IMR-90 (cell line): ENCODE results near the gene METTL24. TPM values are rescaled to one million over a fixed set of nuclear protein-coding genes. Genes with fewer than 3 reads are reported as not detected.

Experiments used
- ATAC-seq: fragments of 200-7000 bp; cut with Tn5 transposase; 2 replicates; pipeline ENCODE4 v1.9.1; 2020; ENCODE audit warnings: low read depth, mild to moderate bottlenecking, moderate library complexity
- BruUV-seq: library from RNA; stranded (reverse); fragments of 400-500 nt; replicated peaks from 2 replicates; lab custom pipeline; 2021; lab: Mats Ljungman, UMichigan
- CTCF ChIA-PET: fragments of 300-600 bp; formaldehyde crosslinking; extraction: SDS; loops from one replicate; lab custom pipeline; 2021; ENCODE audit warnings: antibody characterized with exemption; lab: Yijun Ruan, JAX
- POLR2A ChIA-PET: fragments of 300-600 bp; sonication (Branson Sonifier 250); formaldehyde crosslinking; loops from one replicate; lab custom pipeline; 2022; ENCODE audit warnings: antibody characterized with exemption; ENCODE audit not compliant: unreplicated experiment; lab: Charles Lee
- DNase-seq: peaks from one replicate; pipeline ENCODE4 v3.0.0; 2013
- H2AFZ ChIP-seq: replicated peaks from 2 replicates; pipeline ENCODE3; 2013; ENCODE audit warnings: low read length, mild to moderate bottlenecking; ENCODE audit not compliant: poor library complexity
- H2AK5ac ChIP-seq: 2 replicates; pipeline ENCODE4 v1.6.1; 2013; ENCODE audit warnings: low read depth, low read length, inconsistent platforms
- H2AK9ac ChIP-seq: replicated peaks from 2 replicates; pipeline ENCODE3; 2013; ENCODE audit warnings: mild to moderate bottlenecking, low read depth, low read length, moderate library complexity; ENCODE audit not compliant: poor library complexity
- H2BK120ac ChIP-seq: 2 replicates; pipeline ENCODE4 v1.6.1; 2013; ENCODE audit warnings: low read depth, low read length, inconsistent platforms
- H2BK15ac ChIP-seq: 3 replicates; pipeline ENCODE4 v1.6.1; 2013; ENCODE audit warnings: low read depth, low read length, inconsistent platforms
- H2BK20ac ChIP-seq: 2 replicates; pipeline ENCODE4 v1.6.1; 2013; ENCODE audit warnings: low read depth, mild to moderate bottlenecking, inconsistent platforms, low read length, moderate library complexity
- H2BK5ac ChIP-seq: 2 replicates; pipeline ENCODE4 v1.6.1; 2013; ENCODE audit warnings: mild to moderate bottlenecking, low read depth, low read length, inconsistent platforms; ENCODE audit not compliant: poor library complexity, severe bottlenecking
- H3K14ac ChIP-seq: replicated peaks from 2 replicates; pipeline ENCODE4 v1.6.1; 2013; ENCODE audit warnings: low read depth, low read length, inconsistent platforms
- H3K18ac ChIP-seq: 2 replicates; pipeline ENCODE4 v1.6.1; 2013; ENCODE audit warnings: low read depth, low read length, control low read depth
- H3K23ac ChIP-seq: 2 replicates; pipeline ENCODE4 v1.6.1; 2013; ENCODE audit warnings: low read depth, low read length, inconsistent platforms
- H3K27ac ChIP-seq: 2 replicates; pipeline ENCODE4 v1.5.1; 2013; ENCODE audit warnings: mild to moderate bottlenecking, control low read depth, low read length; ENCODE audit not compliant: insufficient read depth
- H3K27me3 ChIP-seq: 2 replicates; pipeline ENCODE4 v1.6.1; 2013; ENCODE audit warnings: low read length; ENCODE audit not compliant: control insufficient read depth, insufficient read depth
- H3K36me3 ChIP-seq: 2 replicates; pipeline ENCODE4 v1.6.1; 2013; ENCODE audit warnings: low read length, mixed read lengths; ENCODE audit not compliant: control insufficient read depth, insufficient read depth
- H3K4ac ChIP-seq: 2 replicates; pipeline ENCODE4 v1.6.1; 2013; ENCODE audit warnings: low read depth, low read length, inconsistent platforms
- H3K4me1 ChIP-seq: 2 replicates; pipeline ENCODE4 v1.6.1; 2013; ENCODE audit warnings: low read length, mixed read lengths; ENCODE audit not compliant: control insufficient read depth, insufficient read depth
- H3K4me2 ChIP-seq: 2 replicates; pipeline ENCODE4 v1.6.1; 2013; ENCODE audit warnings: low read depth, mild to moderate bottlenecking, control low read depth, low read length, moderate library complexity
- H3K4me3 ChIP-seq: 2 replicates; pipeline ENCODE4 v1.5.1; 2013; ENCODE audit warnings: low read depth, mild to moderate bottlenecking, control low read depth, low read length, moderate library complexity; ENCODE audit not compliant: insufficient read depth
- H3K56ac ChIP-seq: 2 replicates; pipeline ENCODE4 v1.6.1; 2013; ENCODE audit warnings: low read length, inconsistent platforms; ENCODE audit not compliant: insufficient read depth; ENCODE audit errors: extremely low read depth
- H3K79me1 ChIP-seq, 2 experiments: 2 replicates each; pipeline ENCODE4 v1.6.1; 2013; ENCODE audit warnings: low read length in 2 of 2, inconsistent platforms in 1 of 2, low read depth in 1 of 2
- H3K9ac ChIP-seq: 2 replicates; pipeline ENCODE4 v1.6.1; 2013; ENCODE audit warnings: low read depth, low read length, control low read depth
- H3K9me1 ChIP-seq: 2 replicates; pipeline ENCODE4 v1.6.1; 2013; ENCODE audit warnings: low read length, inconsistent platforms; ENCODE audit not compliant: insufficient read depth
- H3K9me3 ChIP-seq: 2 replicates; pipeline ENCODE4 v1.6.1; 2013; ENCODE audit warnings: low read length; ENCODE audit not compliant: control insufficient read depth, insufficient read depth
- H4K20me1 ChIP-seq: 2 replicates; pipeline ENCODE4 v1.6.1; 2013; ENCODE audit warnings: low read length, inconsistent platforms; ENCODE audit not compliant: insufficient read depth
- H4K5ac ChIP-seq: 2 replicates; pipeline ENCODE4 v1.6.1; 2013; ENCODE audit warnings: mild to moderate bottlenecking, low read depth, low read length, control low read depth
- H4K8ac ChIP-seq, 2 experiments: 2 replicates each; pipeline ENCODE4 v1.6.1; 2013; ENCODE audit warnings: low read depth in 2 of 2, low read length in 2 of 2, control low read depth in 1 of 2, inconsistent platforms in 1 of 2
- H4K91ac ChIP-seq: 2 replicates; pipeline ENCODE4 v1.6.1; 2013; ENCODE audit warnings: low read depth, low read length, inconsistent platforms; ENCODE audit not compliant: insufficient read depth
- BHLHE40 ChIP-seq: fragments of 150-350 bp; IDR thresholded peaks from 2 replicates; pipeline ENCODE4 v1.6.1; 2016; ENCODE audit warnings: mild to moderate bottlenecking, low read depth, low read length
- CEBPB ChIP-seq: IDR thresholded peaks from 2 replicates; pipeline ENCODE4 v1.6.1; 2012; ENCODE audit warnings: low read depth, low read length, improper control_type of control experiment
- CHD1 ChIP-seq: IDR thresholded peaks from 2 replicates; pipeline ENCODE4 v1.6.1; 2012; ENCODE audit warnings: low read depth, low read length, improper control_type of control experiment
- CTCF ChIP-seq: conservative IDR thresholded peaks from 2 replicates; pipeline ENCODE4 v1.5.1; 2012; ENCODE audit warnings: mild to moderate bottlenecking, low read depth, low read length, improper control_type of control experiment
- ELK1 ChIP-seq: fragments of 150-350 bp; IDR thresholded peaks from 2 replicates; pipeline ENCODE4 v1.6.1; 2016; ENCODE audit warnings: low read depth, mild to moderate bottlenecking, low read length, moderate library complexity, borderline replicate concordance
- FOS ChIP-seq: fragments of 150-350 bp; IDR thresholded peaks from 2 replicates; pipeline ENCODE4 v1.6.1; 2016; ENCODE audit warnings: low read depth, low read length
- MAFK ChIP-seq: IDR thresholded peaks from 2 replicates; pipeline ENCODE4 v1.6.1; 2012; ENCODE audit warnings: low read depth, low read length, improper control_type of control experiment
- MAZ ChIP-seq: IDR thresholded peaks from 2 replicates; pipeline ENCODE4 v1.6.1; 2012; ENCODE audit warnings: low read depth, mild to moderate bottlenecking, low read length, improper control_type of control experiment, moderate library complexity, borderline replicate concordance
- MXI1 ChIP-seq: IDR thresholded peaks from 2 replicates; pipeline ENCODE4 v1.6.1; 2012; ENCODE audit warnings: low read depth, mild to moderate bottlenecking, low read length, moderate library complexity, borderline replicate concordance
- NFE2L2 ChIP-seq: fragments of 150-350 bp; IDR thresholded peaks from 2 replicates; pipeline ENCODE4 v1.6.1; 2016; ENCODE audit warnings: low read depth, mild to moderate bottlenecking, low read length
- POLR2A ChIP-seq: IDR thresholded peaks from 2 replicates; pipeline ENCODE4 v1.6.1; 2012; ENCODE audit warnings: mild to moderate bottlenecking, low read depth, low read length
- RAD21 ChIP-seq: IDR thresholded peaks from 2 replicates; pipeline ENCODE4 v1.6.1; 2012; ENCODE audit warnings: low read length, improper control_type of control experiment
- RCOR1 ChIP-seq: IDR thresholded peaks from 2 replicates; pipeline ENCODE4 v1.6.1; 2012; ENCODE audit warnings: mild to moderate bottlenecking, low read length, improper control_type of control experiment; ENCODE audit not compliant: insufficient replicate concordance
- RFX5 ChIP-seq: IDR thresholded peaks from 2 replicates; pipeline ENCODE4 v1.8.0; 2012; ENCODE audit warnings: low read depth, mild to moderate bottlenecking, low read length, moderate library complexity
- SMC3 ChIP-seq: fragments of 150-350 bp; IDR thresholded peaks from 2 replicates; pipeline ENCODE4 v1.6.1; 2016; ENCODE audit warnings: low read depth, mild to moderate bottlenecking, antibody characterized with exemption, low read length, moderate library complexity
- USF2 ChIP-seq: fragments of 150-350 bp; IDR thresholded peaks from 2 replicates; pipeline ENCODE4 v1.6.1; 2017; ENCODE audit warnings: mild to moderate bottlenecking, antibody characterized with exemption, low read length, low read depth
- WGBS, 2 experiments: methylation state at CpG; one replicate each; pipeline versions ENCODE4 v1.1.5 to v1.1.7; 2013; ENCODE audit warnings: missing lambda C conversion rate in 2 of 2; ENCODE audit not compliant: insufficient read length in 1 of 2; ENCODE audit errors: extremely low coverage in 2 of 2; 5-methylcytosine and 5-hydroxymethylcytosine counted together
- dilution Hi-C: fragments of 300-500 bp; cut with HindIII; formaldehyde crosslinking; loops from one replicate; pipeline ENCODE4 v1.14.3; 2018; ENCODE audit warnings: low sequenced_read_pairs; ENCODE audit not compliant: unreplicated experiment
- in situ Hi-C: fragments of 300-500 bp; cut with MboI; formaldehyde crosslinking; loops from 3 replicates; pipeline ENCODE4 v1.14.3; 2019; ENCODE audit warnings: low sequenced_read_pairs, inconsistent platforms, mixed read lengths
- intact Hi-C: fragments of 100-400 bp; cut with micrococcal nuclease; formaldehyde crosslinking; loops from 2 replicates; pipeline ENCODE4 v1.10.0; 2022
- polyA plus RNA-seq, 3 experiments: library from polyadenylated mRNA; depleted of rRNA; stranded (reverse); fragments of >200 nt; gene quantifications; 2 replicates each; pipeline ENCODE4 v1.2.3, GENCODE V29; 2012; ENCODE audit warnings: low replicate concordance in 1 of 3
- total RNA-seq: library from RNA; depleted of rRNA; stranded (reverse); fragments of >200 nt; gene quantifications from 2 replicates; pipeline ENCODE4 v1.2.3, GENCODE V29; 2012

The METTL24 gene
- total and polyA plus RNA-seq, 2 of the 4 experiments (the other 2 are of a cell fraction), result not detected

GRCh38 chr6:110355022-110355421, 3.1 kb downstream of the METTL24 start:
- no peak overlapping the region for H3K4ac ChIP-seq
- in situ Hi-C loops, result no loop called here
- no peaks in the 10 kb centered on the region for H3K4me1 ChIP-seq
- ATAC-seq (no peak), DNase-seq (no peak)
- H2BK120ac ChIP-seq, result no peak overlapping the region
- no peak overlapping the region for H4K91ac ChIP-seq
- no peaks in the 10 kb centered on the region for H3K9me1 ChIP-seq
- H2AK5ac ChIP-seq, result no peak overlapping the region
- H4K8ac ChIP-seq, result no peak overlapping the region
- H3K56ac ChIP-seq, result no peak overlapping the region
- no peak overlapping the region for H2BK20ac ChIP-seq
- no peaks in the 10 kb centered on the region for H3K9me3 ChIP-seq
- H4K20me1 ChIP-seq, result no peaks in the 10 kb centered on the region
- no TSS peak for BruUV-seq
- H2BK15ac ChIP-seq, result no peak overlapping the region
- H3K9ac ChIP-seq, result no peak overlapping the region
- TF ChIP-seq CHD1, result no peak
- TF ChIP-seq MXI1, result no peak
- no peak for TF ChIP-seq POLR2A
- no peak for TF ChIP-seq SMC3
- no peak for TF ChIP-seq RCOR1
- no peak for TF ChIP-seq USF2
- TF ChIP-seq FOS, result no peak
- TF ChIP-seq MAZ, result no peak
- no peak for TF ChIP-seq BHLHE40
- TF ChIP-seq RAD21, result no peak
- TF ChIP-seq CEBPB, result no peak
- TF ChIP-seq CTCF, result no peak
- TF ChIP-seq NFE2L2, result no peak
- TF ChIP-seq RFX5, result no peak
- no peak for TF ChIP-seq MAFK
- TF ChIP-seq ELK1, result no peak
- no peak overlapping the region for H3K14ac ChIP-seq
- no peak overlapping the region for H4K5ac ChIP-seq
- H3K23ac ChIP-seq, result no peak overlapping the region
- no peak overlapping the region for H2AK9ac ChIP-seq
- no peak overlapping the region for H3K4me2 ChIP-seq
- no peak overlapping the region for H3K4me3 ChIP-seq
- 40% methylated on average over 1 of the region's 2 CpGs; no CpG with 5 or more reads in 1 of the 2 experiments for WGBS, 2 experiments
- intact Hi-C loops, result no loop called here
- H3K18ac ChIP-seq, result no peak overlapping the region
- no peak overlapping the region for H2AFZ ChIP-seq
- H3K27ac ChIP-seq, result no peak overlapping the region
- POLR2A ChIA-PET, result no interaction called here
- H2BK5ac ChIP-seq, result no peak overlapping the region
- peaks cover 36% of the 10 kb centered on the region for H3K27me3 ChIP-seq
- H3K36me3 ChIP-seq, result no peaks in the 10 kb centered on the region
- H3K79me1 ChIP-seq, result no peaks in the 10 kb centered on the region
- dilution Hi-C loops, result no loop called here
- CTCF ChIA-PET, result interaction anchor here (0.8 to 1.4 kb wide), 2 partner anchors 13 to 14 kb away, joined by 3 to 7 read pairs; no protein-coding TSS in a partner anchor
